Gastroesophageal sphincter (tissue), 4 donors: Measurements from ENCODE around the gene UGT2B10. TPM values are rescaled to one million over a fixed set of nuclear protein-coding genes. Genes with fewer than 3 reads are reported as not detected.

Experiments used
- ATAC-seq: fragments of 150-250 bp; one replicate; pipeline ENCODE4 v1.9.1; 2016; ENCODE audit warnings: mild to moderate bottlenecking, moderate library complexity
- H3K27ac ChIP-seq, 4 donors: fragments of 200-600 bp; sonication (generic) in 3 of 4; 1 replicate in 3 of 4; 2 replicates in 1 of 4; pipeline ENCODE4 v1.5.1; 2016 to 2019
- H3K27me3 ChIP-seq: fragments of 200-600 bp; sonication (generic); one replicate; pipeline ENCODE4 v1.5.1; 2019
- H3K36me3 ChIP-seq, 2 donors: fragments of 200-600 bp; sonication (generic); one replicate each; pipeline ENCODE4 v1.5.1; 2019; ENCODE audit warnings: control low read depth in 1 of 2
- H3K4me1 ChIP-seq, 3 donors: fragments of 200-600 bp; sonication (generic); 1 replicate in 2 of 3; 2 replicates in 1 of 3; pipeline ENCODE4 v1.5.1; 2016 to 2019; ENCODE audit warnings: control low read depth in 2 of 3
- H3K4me3 ChIP-seq, 2 donors: fragments of 200-600 bp; sonication (generic); one replicate each; pipeline ENCODE4 v1.5.1; 2019; ENCODE audit warnings: mild to moderate bottlenecking in 1 of 2, moderate library complexity in 1 of 2
- H3K9me3 ChIP-seq, 3 donors: fragments of 200-600 bp; sonication (generic); one replicate each; pipeline ENCODE4 v1.5.1; 2017 to 2019; ENCODE audit warnings: control low read depth in 2 of 3
- CTCF ChIP-seq, 4 experiments: fragments of 200-600 bp in 2 of 4; fragments of 450-650 bp in 2 of 4; sonication (generic) in 1 of 4; IDR thresholded peaks; one replicate each; pipeline ENCODE4 v1.5.1; 2017 to 2019; ENCODE audit warnings: antibody characterized with exemption in 4 of 4, mild to moderate bottlenecking in 2 of 4, moderate library complexity in 2 of 4
- EP300 ChIP-seq: sonication (generic); formaldehyde crosslinking; IDR thresholded peaks from one replicate; pipeline ENCODE4 v1.6.1; 2017; ENCODE audit warnings: antibody characterized with exemption, mild to moderate bottlenecking
- POLR2A ChIP-seq, 2 donors: fragments of 450-650 bp; IDR thresholded peaks; one replicate each; pipeline ENCODE4 v1.6.1; 2017; ENCODE audit warnings: antibody characterized with exemption in 2 of 2, mild to moderate bottlenecking in 2 of 2, moderate library complexity in 1 of 2
- POLR2AphosphoS5 ChIP-seq: sonication (generic); formaldehyde crosslinking; IDR thresholded peaks from one replicate; pipeline ENCODE4 v1.6.1; 2017; ENCODE audit warnings: antibody characterized with exemption
- WGBS, 2 donors: methylation state at CpG; one replicate each; pipeline ENCODE4 v1.1.5; 2018; ENCODE audit warnings: low coverage in 1 of 2; 5-methylcytosine and 5-hydroxymethylcytosine counted together
- total RNA-seq, 4 donors: library from RNA; depleted of rRNA; stranded (reverse); fragments of >200 nt; gene quantifications; one replicate each; pipeline ENCODE4 v1.1.0, GENCODE V29; 2016

Gene UGT2B10
- total RNA-seq, 4 donors from 2014 or later = not detected

GRCh38 chr4:68871809-68872642 is 56.2 kb downstream of the UGT2B10 start:
- no peak for TF ChIP-seq CTCF (IDR thresholded peaks at IDR 0.05)
- no peak for TF ChIP-seq EP300
- no peak for TF ChIP-seq POLR2A (IDR thresholded peaks at IDR 0.05)
- TF ChIP-seq POLR2AphosphoS5 = no peak
- H3K9me3 ChIP-seq = no peaks in the 10 kb centered on the region
- 61 to 67% methylated on average over 2 of the region's 2 CpGs for WGBS, 2 donors

GRCh38 chr4:68872643-68873502 is 57.1 kb downstream of the UGT2B10 start:
- TF ChIP-seq POLR2AphosphoS5 (no peak), CTCF (IDR thresholded peaks at IDR 0.05) (no peak), POLR2A (IDR thresholded peaks at IDR 0.05) (no peak)
- no peak for ATAC-seq
- Histone ChIP-seq H3K27ac (no peak overlapping the region), H3K4me3 (no peak overlapping the region), H3K4me1 (no peaks in the 10 kb centered on the region), H3K9me3 (no peaks in the 10 kb centered on the region), H3K27me3 (no peaks in the 10 kb centered on the region), H3K36me3 (no peaks in the 10 kb centered on the region)
- 78 to 97% methylated on average over 3 of the region's 3 CpGs for WGBS, 2 donors

More at GRCh38 chr4:68871809-68872642, 56.2 kb downstream of the UGT2B10 start:
- Histone ChIP-seq H3K27me3 (no peaks in the 10 kb centered on the region), H3K4me3 (no peak overlapping the region), H3K36me3 (no peaks in the 10 kb centered on the region), H3K27ac (no peak overlapping the region), H3K4me1 (no peaks in the 10 kb centered on the region)
- no peak for ATAC-seq

GRCh38 chr4:68874507-68874906 is 58.7 kb downstream of the UGT2B10 start:
- no peak overlapping the region for H3K4me3 ChIP-seq
- no peaks in the 10 kb centered on the region for H3K36me3 ChIP-seq
- no peaks in the 10 kb centered on the region for H3K4me1 ChIP-seq
- no peak for ATAC-seq
- TF ChIP-seq CTCF (IDR thresholded peaks at IDR 0.05) (no peak), POLR2A (IDR thresholded peaks at IDR 0.05) (no peak), EP300 (no peak), POLR2AphosphoS5 (no peak)
- no peaks in the 10 kb centered on the region for H3K9me3 ChIP-seq
- no peaks in the 10 kb centered on the region for H3K27me3 ChIP-seq
- H3K27ac ChIP-seq = no peak overlapping the region

GRCh38 chr4:68877555-68877954 is 61.8 kb downstream of the UGT2B10 start:
- H3K9me3 ChIP-seq = no peaks in the 10 kb centered on the region
- no peaks in the 10 kb centered on the region for H3K27me3 ChIP-seq
- WGBS, 2 donors = 92 to 93% methylated on average over 5 of the region's 5 CpGs
- H3K4me3 ChIP-seq = no peak overlapping the region
- no peaks in the 10 kb centered on the region for H3K4me1 ChIP-seq
- H3K36me3 ChIP-seq = no peaks in the 10 kb centered on the region
- no peak for ATAC-seq
- TF ChIP-seq CTCF (IDR thresholded peaks at IDR 0.05) (no peak), POLR2AphosphoS5 (no peak), EP300 (no peak), POLR2A (IDR thresholded peaks at IDR 0.05) (no peak)
- no peak overlapping the region for H3K27ac ChIP-seq
